Right lobe of liver (tissue), 4 donors: ENCODE data around the gene PDIA3.

ENCODE experiments used
- CTCF ChIP-seq, 4 donors: fragments of 200-600 bp in 3 of 4; fragments of 450-650 bp in 1 of 4; IDR thresholded peaks; one replicate each; pipeline versions ENCODE4 v1.5.1 to v1.8.0; 2016 to 2022; ENCODE audit warnings: antibody characterized with exemption in 4 of 4, mild to moderate bottlenecking in 2 of 4
- POLR2A ChIP-seq: fragments of 450-650 bp; IDR thresholded peaks from one replicate; pipeline ENCODE4 v1.6.1; 2017; ENCODE audit warnings: antibody characterized with exemption, mild to moderate bottlenecking
- donor health status: DM: no; HTN: no; CAD: no.
- donor health status: DM: no; HTN: no; CAD: no.
- donor health status: DM: no; HTN: yes; CAD: no.

- TF ChIP-seq CTCF (IDR thresholded peaks at IDR 0.05) (no peak), POLR2A (no peak)
These were observed 27.8 kb downstream of the PDIA3 start for GRCh38 chr15:43774062-43774461.
